Stimulated activated CD8-positive, alpha-beta memory T cell treated with anti-CD3 and anti-CD28 coated beads, Interleukin-7, amount 100 ng/mL, for 1 hour (primary cell): ENCODE results near the gene ITGA6.
"Not testable (repeated sequence)": the region's sequence is repeated elsewhere in the genome, so short reads cannot be mapped to it uniquely, and the experiment has no call there.

ENCODE experiments used
- DNase-seq, 2 donors: peaks; one replicate each; pipeline ENCODE4 v3.0.0-alpha.2; 2020; ENCODE audit warnings: low read depth in 2 of 2

ITGA6 gene

GRCh38 chr2:172516299-172516698 lies 88.9 kb downstream of the ITGA6 start:
- no peak for DNase-seq

GRCh38 chr2:172518995-172519394 lies 91.6 kb downstream of the ITGA6 start:
- DNase-seq, result no peak

- DNase-seq, result no peak
Observed at GRCh38 chr2:172525601-172526000, 98.2 kb downstream of the ITGA6 start.

DNA sequence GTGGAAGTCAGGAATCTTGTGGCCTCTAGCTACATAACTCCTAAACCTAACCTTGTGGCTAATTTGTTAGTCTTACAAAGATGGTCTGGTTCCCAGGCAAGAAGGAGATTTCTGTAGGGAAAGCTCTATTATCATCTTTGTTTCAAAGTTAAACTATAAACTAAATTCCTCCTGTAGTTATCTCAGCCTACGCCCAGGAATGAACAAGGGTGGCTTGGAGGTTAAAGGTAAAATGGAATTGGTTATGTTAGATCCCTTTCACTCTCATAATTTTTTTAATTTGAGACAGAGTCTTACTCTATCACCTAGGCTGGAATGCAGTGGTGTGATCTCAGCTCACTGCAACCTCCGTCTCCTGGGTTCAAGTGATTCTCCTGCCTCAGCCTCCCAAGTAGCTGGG lies 103.9 kb downstream of the ITGA6 start:
- no peak for DNase-seq

- not testable (repeated sequence) for DNase-seq
Observed at GRCh38 chr2:172532461-172532860, 105.1 kb downstream of the ITGA6 start.

- DNase-seq, result no peak
Observed at GRCh38 chr2:172533687-172534086, 106.3 kb downstream of the ITGA6 start.

DNA sequence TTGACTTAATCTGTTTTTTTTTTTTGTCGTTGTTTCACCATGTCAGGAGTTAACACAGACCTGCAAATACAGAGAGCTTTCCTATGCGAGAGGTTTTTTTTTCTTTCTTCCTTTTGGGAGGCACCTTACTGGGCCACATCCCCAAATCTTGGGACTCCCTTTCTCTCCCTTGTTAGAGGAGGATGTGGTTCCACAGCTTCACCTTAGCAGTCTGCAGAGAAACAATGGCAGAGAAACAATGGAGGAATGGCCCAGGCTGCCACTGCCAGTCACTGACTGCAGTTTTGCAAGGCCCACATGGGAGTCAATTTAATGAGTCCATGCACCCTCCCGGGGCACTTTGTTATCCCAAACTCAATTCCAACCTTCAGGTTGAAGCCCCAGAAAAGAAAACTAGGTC lies 107.7 kb downstream of the ITGA6 start:
- no peak for DNase-seq

DNA sequence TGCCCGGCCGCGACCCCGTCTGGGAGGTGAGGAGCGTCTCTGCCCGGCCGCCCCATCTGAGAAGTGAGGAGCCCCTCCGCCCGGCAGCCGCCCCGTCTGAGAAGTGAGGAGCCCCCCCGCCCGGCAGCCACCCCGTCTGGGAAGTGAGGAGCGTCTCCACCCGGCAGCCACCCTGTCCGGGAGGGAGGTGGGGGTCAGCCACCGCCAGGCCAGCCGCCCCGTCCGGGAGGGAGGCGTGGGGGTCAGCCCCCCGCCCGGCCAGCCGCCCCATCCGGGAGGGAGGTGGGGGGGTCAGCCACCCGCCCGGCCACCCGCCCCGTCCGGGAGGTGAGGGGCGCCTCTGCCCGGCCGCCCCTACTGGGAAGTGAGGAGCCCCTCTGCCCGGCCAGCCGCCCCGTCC lies 110.5 kb downstream of the ITGA6 start:
- not testable (repeated sequence) for DNase-seq

GRCh38 chr2:172539767-172540166 lies 112.4 kb downstream of the ITGA6 start:
- DNase-seq, result no peak

DNA sequence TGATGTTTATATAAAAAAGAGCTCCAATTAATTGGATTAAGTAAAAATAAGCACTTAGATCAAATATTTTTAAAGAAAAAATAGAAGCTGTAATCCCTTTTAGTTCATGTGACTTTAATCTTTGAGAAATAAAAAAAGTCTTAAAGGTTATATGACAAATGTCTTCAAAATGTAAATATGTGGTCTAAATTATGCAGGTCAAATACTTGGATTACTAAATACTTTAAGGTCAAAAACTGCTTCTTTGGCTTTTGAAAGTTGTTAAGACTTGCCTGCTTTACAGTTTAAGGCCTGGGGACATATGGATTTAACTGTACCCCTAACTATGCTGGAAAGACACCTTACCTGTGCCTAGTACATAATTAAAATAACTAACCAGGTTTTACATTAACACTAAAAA lies 113.0 kb downstream of the ITGA6 start:
- DNase-seq, result no peak

DNA sequence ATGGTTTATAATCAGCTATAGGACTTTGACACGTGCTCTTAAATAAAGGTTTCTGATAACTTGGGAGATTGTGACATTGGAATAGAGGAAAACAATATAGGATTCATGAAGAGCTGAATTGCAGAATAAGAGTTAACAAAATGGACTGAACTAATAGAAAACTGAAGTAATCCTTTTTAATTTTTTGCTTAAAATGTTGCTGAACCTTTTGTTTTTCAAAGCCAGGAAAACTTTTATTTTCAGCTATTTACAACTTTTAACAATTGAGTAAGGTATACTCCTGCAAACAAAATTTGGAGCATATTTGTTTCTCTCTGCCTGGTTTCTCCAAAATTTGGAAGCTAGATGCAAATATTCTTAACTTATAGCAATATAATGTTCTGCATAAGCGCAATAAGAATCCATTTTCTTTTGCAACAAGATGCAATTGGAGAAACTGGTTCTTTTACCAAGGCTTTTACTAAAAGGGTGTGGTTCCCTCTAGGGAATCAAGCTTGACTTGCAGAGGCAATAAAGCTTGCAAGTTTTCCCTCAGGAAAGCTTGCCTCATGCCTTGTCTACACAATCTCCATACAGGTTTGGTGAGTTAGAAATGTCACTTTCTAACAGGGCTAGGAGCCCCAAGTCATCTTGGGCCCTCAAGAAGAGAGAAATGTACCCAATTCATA lies 118.2 kb downstream of the ITGA6 start:
- no peak for DNase-seq

- DNase-seq, result no peak
Observed at GRCh38 chr2:172549131-172549530, 121.7 kb downstream of the ITGA6 start.

GRCh38 chr2:172549802-172550201 lies 122.4 kb downstream of the ITGA6 start:
- not testable (repeated sequence) for DNase-seq

- DNase-seq, result no peak
Observed at GRCh38 chr2:172550419-172550818, 123.0 kb downstream of the ITGA6 start.

DNA sequence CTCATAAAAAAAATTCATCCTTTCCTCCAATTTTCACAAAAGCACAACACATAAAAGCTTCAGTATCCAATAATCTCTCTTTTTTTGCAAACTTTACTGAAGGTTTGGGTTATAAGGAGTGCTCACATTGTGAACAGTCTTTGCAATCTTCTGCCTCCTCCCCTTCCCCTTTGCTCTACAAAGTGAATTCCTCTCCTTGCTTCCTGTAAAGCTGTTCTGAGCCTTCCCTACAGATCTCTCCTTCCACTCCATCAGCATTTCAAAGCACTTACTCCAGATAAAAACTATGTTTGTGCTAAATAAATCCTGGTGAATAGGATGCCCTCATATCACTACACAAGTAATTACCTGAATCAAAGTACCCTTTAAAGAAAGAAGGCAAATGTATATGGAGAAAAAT lies 123.9 kb downstream of the ITGA6 start:
- DNase-seq, result no peak

DNA sequence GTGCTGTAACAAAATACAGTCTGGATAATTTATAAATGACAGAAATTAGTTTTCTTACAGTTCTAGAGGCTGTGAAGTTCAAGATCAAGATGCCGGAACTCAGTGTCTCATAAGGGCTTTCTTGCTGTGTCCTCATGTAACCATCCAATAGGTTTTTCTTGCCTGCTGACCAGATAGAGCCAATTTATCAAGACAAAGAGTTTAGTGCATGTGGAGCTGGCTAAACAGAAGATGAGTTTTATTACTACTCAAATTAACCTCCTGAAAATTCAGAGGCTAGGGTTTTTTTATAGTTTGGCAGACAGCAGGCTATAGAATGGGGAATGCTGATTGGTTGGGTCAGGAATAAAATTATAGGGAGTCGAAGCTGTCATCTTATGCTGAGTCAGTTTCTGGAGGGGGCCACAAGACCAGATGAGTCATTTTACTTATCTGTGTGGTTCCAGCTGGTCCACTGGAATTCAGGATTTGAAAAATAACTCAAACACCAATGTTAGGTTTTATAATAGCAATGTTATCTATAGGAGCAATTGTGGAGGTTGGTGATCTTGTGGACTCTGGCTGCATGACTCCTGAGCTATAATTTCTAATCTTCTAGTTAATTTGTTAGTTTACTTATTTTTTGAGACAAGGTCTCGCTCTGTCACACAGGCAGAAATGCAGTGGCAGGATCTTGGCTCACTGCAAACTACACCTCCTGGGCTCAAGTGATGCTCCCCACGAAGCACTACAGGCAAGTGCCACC lies 125.3 kb downstream of the ITGA6 start:
- no peak for DNase-seq

GRCh38 chr2:172554352-172555271 lies 127.2 kb downstream of the ITGA6 start:
- no peak for DNase-seq

DNA sequence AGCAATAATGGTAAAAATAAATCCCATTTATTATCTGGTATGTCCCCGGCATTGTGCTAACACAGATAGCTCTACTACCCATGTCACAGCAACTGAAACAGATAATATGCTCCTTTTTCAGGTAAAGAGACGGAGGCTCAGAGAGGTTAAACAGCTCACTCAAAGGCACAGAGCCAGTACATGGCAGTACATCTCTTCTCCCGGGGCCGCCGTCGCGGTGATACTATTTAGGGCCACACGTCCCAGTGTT lies 127.8 kb downstream of the ITGA6 start:
- DNase-seq, result no peak
